GM18505 (cell line): ENCODE data around the gene ZNF432.
A peak's percentile ranks its signal among the peaks of the same experiment; 100 is the strongest.
"Not testable (repeated sequence)": the region's sequence is repeated elsewhere in the genome, so short reads cannot be mapped to it uniquely, and the experiment has no call there.

Experiments used
- ATAC-seq: cut with Tn5 transposase; IDR thresholded peaks from one replicate; pipeline ENCODE4 v1.9.1; 2021; ENCODE audit not compliant: unreplicated experiment
- POLR2A ChIP-seq: IDR thresholded peaks from 4 replicates; pipeline ENCODE4 v1.6.1; 2011; ENCODE audit warnings: borderline replicate concordance; ENCODE audit not compliant: insufficient read depth, insufficient read length; ENCODE audit errors: extremely low read depth

The ZNF432 gene

DNA sequence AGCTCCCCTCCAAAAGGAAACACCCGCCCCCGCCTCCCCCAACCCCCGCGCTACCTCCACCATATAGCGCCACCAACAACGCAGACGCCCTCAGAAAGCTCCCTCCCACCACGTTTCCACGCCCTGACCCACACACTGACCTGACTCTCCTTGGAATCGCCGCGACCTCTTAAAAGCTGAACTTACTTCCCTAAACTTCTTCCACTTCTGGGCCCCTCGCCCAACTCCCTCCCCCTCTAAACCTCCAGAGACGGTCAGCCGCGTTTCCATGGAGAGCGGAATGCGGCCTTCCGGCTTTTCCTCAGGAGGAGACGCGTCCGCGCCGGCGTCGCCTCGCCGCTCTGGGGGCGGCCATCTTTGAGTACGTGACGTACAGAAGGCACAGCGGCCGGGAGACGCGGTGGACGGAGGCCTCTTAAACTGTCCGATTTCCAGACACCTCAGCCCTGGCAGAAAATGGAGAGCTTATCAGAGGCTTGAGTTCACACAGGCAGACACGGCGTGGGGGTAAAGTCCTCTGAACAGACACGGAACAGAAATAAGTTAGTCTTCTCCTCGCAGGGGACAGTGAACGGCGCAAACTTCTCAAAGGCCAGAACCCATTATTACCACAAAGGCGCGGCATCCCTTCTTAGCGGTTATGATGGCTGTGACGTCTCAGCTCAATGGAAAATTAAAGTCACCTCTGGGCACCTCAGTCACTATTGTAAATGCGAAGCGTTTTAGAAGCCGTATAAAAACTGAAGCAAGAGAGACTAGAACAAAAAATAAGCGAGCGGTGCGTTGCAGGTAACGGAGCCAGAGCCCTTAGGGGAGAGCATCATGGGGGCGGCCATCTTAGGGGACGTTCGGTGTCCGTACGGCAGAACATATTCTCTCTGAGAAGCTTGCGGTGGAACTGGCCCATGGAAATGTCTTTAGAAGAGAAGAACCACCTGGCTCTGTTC is at the start of gene ZNF432:
Gene ZNF432, minus strand, starts transcription at position 284 of the 947 bp plus-strand sequence. CDS start 1,970 bp downstream, outside the sequence.
- ATAC-seq, result peak; percentile 92
- peak; percentile 53 for TF ChIP-seq POLR2A

DNA sequence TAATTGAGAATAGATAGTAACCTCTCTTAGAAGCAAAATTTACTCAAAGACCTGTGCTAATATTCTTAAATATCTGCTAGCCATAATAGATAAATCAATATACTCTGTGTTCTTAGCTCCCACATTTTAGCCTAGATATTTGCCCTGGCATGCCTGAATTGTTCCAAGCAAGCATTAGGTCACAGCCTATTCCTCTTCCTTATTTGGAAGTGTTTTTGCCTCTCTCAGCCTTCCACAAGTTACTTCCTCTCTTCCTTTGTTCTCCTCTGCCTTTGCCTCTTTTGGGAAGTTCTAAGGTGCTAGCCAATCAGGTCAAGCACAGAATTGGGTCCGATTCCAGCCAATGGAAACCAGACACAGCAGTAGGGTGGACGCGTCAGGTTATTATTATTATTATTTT is 47.8 kb upstream of the ZNF432 start:
- ATAC-seq, result not testable (repeated sequence)

DNA sequence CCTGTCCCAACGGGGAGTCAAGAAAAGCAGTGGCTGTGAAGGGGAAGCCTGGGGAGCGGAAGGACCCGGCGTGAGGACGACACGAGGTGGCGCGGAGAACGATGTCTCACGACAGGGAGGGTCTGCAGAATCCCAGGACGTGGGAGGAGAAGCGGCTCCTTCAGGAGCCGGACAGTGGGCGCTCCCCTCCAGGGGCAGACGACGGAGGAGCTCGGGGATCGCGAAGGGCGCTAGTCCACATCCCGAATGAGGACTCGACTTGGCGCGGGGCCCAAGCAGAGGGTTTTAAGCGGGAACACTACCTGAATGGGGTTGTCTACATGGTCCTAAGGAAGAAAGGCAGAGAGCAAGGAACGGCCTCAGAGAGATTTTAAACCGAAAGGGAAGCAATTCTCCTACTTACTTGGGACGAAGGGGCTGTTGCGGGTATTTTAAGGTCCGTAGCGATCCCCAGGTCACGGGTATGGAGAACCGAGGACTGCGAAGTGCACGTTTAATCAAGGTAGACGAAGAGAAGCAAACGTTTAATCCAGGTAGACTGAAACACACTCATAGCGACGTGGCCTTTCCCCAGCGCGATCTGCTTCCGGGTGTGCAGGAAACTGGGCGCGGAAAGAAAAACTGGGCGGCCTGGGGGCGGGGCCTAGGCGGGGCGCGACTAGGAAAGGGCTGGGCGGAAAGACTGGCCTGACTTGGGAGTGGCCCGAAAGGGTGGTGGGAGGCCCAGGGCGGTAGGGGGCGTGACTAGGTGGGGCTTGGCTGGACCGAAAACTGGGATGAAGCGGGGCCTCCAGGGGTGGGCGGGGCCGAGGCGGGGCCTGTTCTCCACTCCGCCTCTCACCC is 46.8 kb upstream of the ZNF432 start, which contains the start of gene ZNF841:
Gene ZNF841, minus strand, starts transcription at position 594 of the 843 bp plus-strand sequence. CDS start 10,964 bp downstream, outside the sequence.
- peak; percentile 83 for TF ChIP-seq POLR2A
- ATAC-seq, result peak; percentile 90

DNA sequence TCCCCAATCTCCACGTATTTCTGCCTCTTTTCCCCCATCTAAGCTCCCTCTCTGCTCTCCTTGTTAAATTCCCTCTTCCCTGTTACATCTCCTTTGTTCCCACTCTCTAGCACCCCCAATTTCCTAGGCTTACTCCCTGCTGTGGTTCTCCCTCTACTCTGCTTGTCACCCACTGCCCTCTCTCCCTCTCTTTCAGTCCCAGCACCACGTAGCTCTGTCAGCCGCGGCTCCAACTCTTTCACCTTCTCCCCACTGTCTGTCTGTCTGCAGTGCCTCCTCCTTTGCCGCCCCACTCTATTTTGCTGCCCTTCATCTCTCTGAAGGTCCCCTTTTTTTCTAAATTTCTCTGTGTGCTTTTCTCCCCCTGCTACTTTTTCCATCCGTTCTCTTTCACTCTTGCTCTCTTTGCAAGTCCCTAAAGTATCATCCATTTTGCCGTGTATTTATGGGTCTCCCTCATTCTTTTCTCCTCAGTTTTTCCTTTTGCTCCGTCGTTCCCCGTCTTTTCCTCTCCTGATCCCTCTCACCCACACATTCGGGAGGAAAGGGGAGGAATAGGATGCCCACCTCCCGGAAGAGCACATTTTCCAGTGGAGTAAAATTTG is 46.0 kb upstream of the ZNF432 start:
- ATAC-seq, result no peak
- TF ChIP-seq POLR2A, result no peak

DNA sequence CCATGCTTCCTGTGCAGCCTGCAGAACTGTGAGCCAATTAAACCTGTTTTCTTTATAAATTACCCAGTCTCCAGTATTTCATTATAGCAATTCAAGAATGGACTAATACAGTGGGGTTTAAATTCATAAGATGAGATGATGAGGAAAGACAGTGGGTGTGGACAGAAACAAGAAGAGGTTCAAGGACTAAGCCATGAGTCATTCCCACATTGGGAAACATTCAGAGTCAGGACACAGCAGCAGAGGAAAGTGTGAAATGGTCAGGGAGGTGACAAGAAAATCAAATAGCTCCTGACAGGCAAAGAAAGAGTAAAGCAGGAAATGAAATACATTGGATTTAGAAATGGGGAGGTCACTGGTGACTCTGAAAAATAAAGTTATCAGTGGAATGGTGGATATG is 37.8 kb upstream of the ZNF432 start:
- no peak for TF ChIP-seq POLR2A
- ATAC-seq, result no peak

DNA sequence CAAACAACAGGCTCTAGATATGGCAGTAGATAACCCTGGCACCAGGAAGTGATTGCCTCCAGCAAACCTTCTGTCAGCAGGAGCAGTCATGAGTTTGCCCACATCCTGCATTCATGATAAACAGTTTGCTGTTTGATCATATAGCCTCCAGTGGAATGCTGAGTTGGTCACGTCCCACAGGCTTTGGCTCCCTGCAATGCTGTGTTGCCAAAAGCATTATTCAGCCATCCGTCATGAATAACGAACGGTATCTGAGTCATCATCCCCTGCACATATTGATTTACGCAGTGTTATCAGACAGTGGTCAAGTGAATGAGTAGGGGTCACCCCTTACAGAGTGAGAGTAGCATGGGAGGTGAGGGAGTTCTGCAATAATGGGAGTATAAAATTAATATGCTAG is 21.9 kb upstream of the ZNF432 start:
- ATAC-seq, result no peak
- no peak for TF ChIP-seq POLR2A

DNA sequence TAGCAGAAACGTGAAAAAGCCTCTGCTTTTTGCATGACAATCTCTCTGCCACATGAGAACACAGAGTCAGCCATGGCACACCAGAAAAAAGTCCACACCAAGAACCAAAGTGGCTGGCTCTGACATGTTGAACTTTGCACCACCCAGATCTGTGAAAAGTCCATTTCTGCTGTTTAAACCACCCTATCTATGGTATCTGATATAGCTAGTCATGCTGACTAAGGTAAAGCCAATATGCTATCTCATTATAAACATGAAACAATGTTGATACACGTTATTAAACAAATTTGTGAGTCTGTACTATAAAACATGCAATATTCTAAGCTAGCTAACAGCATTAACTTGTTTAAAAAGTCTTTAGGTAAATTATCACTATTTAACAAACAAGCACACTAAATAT is 21.0 kb upstream of the ZNF432 start:
- no peak for TF ChIP-seq POLR2A
- ATAC-seq, result no peak

DNA sequence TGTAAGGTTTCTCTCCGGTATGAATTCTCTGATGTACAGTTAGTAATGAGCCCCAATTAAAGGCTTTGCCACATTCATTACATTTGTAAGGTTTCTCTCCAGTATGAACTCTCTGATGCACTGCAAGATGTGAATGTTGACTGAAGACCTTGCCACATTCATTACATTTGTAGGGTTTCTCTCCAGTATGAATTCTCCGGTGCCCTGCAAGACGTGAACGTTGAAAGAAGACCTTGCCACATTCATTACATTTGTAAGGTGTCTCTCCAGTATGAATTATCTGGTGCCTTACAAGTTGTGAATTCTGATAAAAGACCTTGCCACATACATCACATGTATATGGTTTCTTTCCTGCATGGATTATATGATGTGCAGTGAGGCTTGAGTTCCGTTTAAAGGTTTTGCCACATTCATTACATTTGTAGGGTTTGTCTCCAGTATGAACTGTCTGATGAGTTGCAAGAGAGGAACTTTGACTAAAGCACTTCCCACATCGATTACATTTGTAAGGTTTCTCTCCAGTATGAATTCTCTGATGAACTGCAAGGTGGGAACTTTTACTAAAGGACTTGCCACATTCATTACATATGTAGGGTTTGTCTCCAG is 17.7 kb upstream of the ZNF432 start:
- TF ChIP-seq POLR2A, result no peak
- ATAC-seq, result no peak

DNA sequence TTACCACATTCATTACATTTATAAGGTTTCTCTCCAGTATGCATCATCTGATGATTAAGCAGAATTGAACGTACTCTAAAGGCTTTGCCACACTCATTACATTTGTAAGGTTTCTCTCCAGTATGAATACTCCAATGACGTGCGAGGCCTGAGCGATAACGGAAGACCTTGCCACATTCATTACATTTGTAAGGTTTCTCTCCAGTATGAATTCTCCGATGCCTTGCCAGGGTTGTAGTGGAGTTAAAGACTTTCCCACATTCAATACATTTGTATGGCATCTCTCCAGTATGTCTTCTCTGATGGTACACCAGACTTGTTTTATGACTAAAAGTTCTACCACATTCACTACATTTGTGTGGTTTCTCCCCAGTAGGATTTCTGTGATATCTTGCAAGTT is 16.8 kb upstream of the ZNF432 start:
- no peak for ATAC-seq
- no peak for TF ChIP-seq POLR2A

DNA sequence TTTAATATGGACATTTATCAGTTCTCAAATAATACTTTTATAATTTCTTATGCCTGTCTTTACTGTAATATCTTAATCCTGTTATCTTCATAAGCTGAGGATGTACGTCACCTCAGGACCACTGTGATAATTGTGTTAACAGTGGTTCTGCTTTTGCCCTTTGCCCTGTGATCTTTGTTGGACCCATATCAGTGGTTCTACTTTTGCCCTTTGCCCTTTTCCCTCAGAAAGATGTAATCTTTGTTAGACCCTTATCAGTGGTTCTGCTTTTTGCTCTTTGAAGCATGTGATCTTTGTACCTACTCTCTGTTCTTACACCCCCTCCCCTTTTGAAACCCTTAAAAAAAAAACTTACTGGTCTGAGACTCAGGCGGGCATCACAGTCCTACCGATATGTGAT is 7.8 kb upstream of the ZNF432 start:
- not testable (repeated sequence) for ATAC-seq

DNA sequence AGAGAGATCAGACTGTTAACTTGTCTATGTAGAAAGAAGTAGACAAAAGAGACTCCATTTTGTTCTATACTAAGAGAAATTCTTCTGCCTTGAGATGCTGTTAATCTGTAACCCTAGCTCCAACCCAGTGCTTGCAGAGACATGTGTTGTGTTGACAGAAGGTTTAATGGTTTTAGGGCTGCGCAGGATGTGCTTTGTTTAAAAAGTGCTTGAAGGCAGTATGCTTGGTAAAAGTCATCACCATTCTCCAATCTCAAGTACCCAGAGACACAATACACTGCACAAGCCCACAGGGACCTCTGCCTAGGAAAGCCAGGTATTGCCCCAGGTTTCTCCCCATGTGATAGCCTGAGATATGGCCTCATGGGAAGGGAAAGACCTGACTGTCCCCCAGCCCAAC is 3.1 kb upstream of the ZNF432 start:
- ATAC-seq, result not testable (repeated sequence)

DNA sequence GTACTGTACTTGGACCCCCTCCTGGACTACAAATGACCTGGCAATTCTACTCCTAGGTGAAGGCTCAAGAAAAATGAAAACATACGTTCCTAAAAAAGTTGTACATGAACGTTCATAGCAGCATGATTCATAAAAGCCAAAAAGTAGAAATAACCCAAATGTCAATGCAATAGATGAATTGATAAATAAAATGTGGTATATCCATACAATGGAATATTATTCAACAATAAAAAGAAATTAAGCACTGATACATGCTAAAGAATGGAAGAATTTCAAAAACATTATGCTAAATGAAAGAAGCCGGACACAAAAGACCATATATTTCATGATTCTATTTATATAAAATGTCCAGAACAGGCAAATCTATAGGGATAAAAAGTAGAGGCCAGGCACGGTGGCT is 9.5 kb downstream of the ZNF432 start:
- TF ChIP-seq POLR2A, result no peak

DNA sequence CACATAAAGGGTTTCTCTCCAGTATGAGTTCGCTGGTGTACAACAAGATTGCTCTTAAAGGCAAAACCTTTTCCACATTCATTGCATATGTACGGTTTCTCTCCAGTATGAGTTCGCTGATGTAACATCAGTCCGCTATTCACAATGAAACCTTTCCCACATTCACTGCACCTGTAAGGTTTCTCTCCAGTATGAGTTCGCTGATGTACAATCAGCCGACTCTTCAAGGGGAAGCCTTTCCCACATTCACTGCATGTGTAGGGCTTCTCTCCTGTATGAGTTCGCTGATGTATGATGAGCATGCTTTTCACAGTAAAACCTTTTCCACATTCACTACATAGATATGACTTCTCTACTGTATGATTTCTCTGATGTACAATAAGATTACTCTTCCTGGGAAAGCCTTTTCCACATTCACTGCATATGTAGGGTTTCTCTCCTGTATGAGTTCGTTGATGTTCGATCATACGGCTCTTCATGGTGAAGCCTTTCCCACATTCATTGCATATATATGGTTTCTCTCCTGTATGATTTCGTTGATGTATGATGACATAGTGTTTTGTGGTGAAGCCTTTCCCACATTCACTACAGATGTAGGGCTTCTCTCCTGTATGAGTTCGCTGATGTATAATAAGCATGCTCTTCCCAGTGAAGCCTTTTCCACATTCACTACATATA is 14.4 kb downstream of the ZNF432 start:
- no peak for ATAC-seq
- no peak for TF ChIP-seq POLR2A

More for the DNA sequence above, 9.5 kb downstream of the ZNF432 start:
- no peak for ATAC-seq
